CD4-positive, alpha-beta T cell treated with Interleukin-21 for 1 hour (primary cell): Measurements from ENCODE around the gene MVB12B.
A peak's percentile ranks its signal among the peaks of the same experiment; 100 is the strongest.

Experiments
- DNase-seq: peaks from one replicate; pipeline ENCODE4 v3.0.0-alpha.2; 2020

The MVB12B gene

GRCh38 chr9:126388964-126389708, 62.5 kb downstream of the MVB12B start:
- no peak for DNase-seq

DNA sequence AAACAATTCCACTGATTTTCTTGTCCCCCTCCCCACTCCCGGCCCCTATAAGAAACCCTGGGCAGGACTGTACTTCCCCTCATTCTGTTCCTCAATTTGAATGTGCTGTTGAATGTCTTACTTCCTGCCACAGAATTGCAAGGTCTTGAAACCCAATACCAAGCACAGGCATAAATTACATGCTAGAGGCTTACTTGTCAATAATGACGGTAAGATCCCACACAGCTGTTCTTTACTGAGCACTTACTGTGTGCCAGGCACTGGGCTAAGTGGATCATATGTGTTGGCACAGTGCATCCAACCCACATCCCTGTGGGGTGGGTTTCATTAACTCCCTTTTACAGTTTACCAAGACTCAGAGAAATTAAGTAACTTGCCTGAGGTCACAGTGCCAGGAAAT, 63.4 kb downstream of the MVB12B start:
- no peak for DNase-seq

DNA sequence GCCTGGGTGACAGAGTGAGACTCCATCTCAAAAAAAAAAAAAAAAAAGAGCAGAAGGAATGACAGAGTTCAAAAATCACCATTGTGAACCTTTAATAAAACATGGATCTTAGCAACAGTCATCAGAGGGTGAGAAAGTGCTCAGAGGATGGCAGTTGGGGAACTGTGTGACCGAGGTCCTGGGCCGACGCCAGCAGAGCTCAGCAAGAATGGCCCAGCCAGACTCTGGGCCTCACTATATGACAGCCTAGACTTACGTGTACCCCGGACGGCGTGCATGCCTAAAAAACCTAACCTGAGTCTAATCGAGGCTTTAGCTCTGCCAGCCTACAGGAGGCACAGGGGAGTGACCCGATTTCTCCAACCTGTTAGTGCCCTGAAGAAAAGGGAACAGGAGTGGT, 64.3 kb downstream of the MVB12B start:
- DNase-seq = no peak

- DNase-seq = no peak
Measured at GRCh38 chr9:126391713-126392661, 65.4 kb downstream of the MVB12B start.

DNA sequence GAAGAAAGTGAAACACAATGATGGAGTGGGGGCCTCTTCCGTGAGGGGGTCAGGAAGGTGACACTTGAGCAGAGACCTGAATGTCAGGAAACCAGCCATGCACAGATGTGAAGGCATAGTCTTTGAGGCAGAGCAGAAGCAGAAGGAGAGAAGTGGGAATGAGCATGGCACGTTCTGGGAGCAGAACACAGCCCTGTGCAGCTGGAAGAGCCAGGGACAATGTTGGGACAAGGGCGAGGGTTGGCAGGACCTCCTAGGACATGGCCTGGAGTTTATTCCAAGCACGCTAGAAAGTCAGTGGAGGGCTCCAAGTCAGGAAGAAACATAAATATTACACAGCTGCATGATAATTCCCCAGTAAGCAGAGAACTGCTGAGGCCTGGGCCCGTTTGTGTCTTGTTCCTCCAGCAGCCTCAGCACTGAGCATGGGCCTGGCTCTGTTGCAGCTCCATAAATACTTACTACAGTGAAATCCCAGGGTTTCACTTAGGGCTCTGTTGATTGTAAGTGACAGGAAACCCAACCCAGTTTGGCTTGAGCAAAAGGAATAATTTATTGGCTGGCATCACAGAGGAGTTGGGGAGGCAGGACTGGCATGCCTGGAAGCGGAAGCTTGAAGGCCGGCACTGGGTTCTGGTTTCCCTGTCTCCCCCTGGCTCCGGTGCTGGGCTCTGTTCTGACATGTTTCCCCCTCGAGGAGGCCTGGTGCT, 66.2 kb downstream of the MVB12B start:
- DNase-seq = no peak

- no peak for DNase-seq
Measured at GRCh38 chr9:126393876-126394275, 67.2 kb downstream of the MVB12B start.

GRCh38 chr9:126394802-126395201, 68.2 kb downstream of the MVB12B start:
- DNase-seq = no peak

DNA sequence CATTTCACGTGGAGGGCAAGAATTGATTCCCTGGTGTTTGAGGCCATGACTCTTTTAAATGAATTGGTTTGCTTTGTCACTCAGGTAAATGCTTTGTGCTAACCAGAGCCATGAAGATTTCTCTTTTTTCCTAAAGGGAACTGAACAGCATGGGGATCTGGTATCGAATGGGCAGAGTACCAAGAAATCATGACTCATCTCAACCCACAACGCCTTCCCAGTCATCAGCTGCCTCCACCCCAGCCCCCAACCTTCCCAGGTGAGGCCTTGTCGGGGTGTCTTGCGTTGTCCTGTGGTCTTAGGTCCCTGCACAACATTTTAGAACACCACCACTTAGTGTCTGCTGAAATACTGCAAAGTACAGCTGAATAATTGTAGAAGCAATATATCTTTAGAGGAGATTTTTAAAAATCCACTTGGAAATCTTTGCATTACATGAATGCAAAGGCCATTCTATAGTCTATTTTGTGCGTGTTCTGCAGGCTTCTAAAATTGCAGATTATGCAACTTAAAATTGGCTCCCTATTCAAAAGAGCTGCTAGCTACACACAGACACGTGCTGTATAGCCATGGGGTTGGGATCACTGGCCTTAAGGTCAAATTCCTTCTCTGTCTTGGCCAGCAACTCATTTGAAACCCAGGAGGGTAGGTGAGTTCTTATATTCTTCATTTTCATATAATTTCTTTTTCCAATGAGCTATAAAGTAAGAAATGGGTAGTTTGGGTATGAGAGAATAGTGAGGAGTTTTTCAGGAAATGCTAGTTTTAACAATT, 69.0 kb downstream of the MVB12B start:
- DNase-seq = no peak

DNA sequence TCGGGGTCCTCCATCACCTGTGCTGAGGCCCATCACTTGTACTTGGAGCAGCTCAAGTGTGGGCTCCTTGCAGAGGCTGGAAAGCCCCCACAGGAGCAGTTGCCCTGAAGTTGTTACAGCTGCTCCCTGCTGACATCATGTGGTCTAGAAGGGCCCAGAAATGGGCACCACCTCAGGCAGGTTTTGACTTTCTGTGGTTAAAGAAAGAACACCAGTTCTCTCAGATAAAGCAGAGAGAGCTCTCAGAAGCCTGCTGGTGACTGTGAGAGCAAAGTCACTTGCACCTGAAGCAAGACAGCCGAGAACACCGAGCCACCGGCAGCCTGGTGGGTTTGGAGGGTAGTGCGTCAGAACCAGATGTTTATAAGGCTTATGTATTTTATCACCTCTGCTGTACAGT, 70.4 kb downstream of the MVB12B start:
- peak; percentile 76 for DNase-seq

DNA sequence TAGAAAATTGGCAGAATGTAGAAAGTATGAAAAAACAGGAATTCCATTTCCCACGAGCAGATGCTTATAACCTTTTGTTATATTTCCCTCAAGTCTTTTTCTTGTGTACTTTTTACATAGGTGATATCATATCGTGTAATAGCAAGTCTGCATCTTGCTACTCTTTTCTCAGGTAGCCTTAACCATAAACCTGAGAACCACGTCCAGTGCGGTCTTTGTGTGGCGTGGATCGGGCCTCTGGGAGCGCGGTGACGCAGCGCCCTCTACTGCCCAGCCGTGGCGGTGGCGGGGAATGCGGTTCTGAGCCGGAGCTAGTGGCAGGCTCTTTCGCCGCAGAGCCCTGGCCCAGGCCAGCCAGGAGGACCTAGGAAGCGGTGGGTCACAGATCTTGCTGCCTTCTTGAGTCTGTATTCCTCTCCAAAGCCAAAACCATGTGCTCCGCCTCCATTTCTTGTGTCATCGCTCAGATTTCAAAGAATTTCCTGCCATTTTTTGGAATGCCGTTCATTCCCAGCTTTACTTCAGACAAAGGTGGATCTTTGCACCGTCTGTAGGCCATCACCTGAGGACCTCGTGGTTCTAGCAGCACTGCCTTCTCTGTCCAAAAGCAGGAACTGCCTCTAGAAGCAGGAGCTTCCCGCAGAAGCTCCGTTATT, 71.9 kb downstream of the MVB12B start:
- peak; percentile 77 for DNase-seq

- DNase-seq = no peak
Measured at GRCh38 chr9:126399251-126399650, 72.6 kb downstream of the MVB12B start.

- no peak for DNase-seq
Measured at GRCh38 chr9:126399789-126400188, 73.2 kb downstream of the MVB12B start.

- DNase-seq = no peak
Measured at GRCh38 chr9:126400571-126400970, 73.9 kb downstream of the MVB12B start.

DNA sequence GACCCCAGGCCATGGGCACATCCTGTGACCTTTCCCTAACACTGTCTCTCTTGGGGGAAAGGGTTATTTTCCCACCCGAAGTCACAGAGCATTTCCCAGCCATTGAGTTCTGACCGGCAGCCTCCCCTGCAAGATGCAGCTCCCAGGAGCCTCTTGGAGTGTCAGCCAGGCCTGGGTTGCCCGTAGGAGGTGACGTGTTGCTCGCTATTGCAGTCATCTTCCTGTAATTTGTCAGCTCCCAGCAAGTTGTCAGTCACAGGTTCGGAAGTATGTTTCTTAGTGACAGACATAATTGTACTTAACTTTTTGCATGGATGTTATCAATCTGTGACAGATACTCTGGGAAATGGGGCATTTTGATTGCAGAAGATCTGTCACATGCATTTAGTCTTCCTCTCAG, 74.5 kb downstream of the MVB12B start:
- DNase-seq = no peak

DNA sequence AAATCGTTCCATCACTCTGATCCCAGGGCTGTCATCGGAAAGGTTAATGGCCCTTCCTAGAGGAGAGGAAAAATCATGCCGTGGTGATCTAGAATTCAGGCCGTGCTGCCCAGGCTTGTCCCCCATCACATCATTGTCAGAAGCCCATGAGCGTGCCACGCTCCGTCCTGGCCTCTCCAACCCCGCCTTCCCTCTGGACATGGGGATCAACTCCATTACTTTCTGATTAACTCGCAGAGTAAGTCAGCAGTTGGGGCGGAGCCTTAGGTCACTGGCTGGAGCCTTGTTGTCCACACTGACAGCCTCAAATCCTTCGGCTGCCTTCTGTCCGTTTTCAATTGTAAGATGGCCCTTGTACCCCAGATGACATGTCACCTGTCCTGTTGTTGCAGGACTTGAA, 75.0 kb downstream of the MVB12B start:
- no peak for DNase-seq

DNA sequence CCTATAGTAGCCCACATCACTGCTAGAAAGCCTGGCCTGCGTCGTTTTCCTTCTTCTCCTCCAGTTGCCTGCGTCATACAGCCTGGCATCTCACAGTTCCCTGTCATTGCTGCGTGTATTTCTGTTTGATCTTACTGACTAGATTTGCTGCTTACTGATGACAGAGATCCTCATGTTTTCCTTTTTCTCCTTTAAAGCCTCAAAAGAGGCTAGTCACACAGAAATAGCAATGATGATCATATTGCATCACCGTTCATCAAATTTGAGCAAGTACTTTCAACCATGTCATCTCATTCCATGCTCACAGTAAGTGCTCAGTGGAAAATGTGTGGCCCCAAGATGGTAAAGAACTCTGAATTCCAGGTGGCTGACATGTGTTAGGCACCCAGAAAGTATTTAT, 76.8 kb downstream of the MVB12B start:
- no peak for DNase-seq

- no peak for DNase-seq
Measured at GRCh38 chr9:126404459-126404858, 77.8 kb downstream of the MVB12B start.

GRCh38 chr9:126406075-126406667, 79.5 kb downstream of the MVB12B start:
- DNase-seq = no peak

DNA sequence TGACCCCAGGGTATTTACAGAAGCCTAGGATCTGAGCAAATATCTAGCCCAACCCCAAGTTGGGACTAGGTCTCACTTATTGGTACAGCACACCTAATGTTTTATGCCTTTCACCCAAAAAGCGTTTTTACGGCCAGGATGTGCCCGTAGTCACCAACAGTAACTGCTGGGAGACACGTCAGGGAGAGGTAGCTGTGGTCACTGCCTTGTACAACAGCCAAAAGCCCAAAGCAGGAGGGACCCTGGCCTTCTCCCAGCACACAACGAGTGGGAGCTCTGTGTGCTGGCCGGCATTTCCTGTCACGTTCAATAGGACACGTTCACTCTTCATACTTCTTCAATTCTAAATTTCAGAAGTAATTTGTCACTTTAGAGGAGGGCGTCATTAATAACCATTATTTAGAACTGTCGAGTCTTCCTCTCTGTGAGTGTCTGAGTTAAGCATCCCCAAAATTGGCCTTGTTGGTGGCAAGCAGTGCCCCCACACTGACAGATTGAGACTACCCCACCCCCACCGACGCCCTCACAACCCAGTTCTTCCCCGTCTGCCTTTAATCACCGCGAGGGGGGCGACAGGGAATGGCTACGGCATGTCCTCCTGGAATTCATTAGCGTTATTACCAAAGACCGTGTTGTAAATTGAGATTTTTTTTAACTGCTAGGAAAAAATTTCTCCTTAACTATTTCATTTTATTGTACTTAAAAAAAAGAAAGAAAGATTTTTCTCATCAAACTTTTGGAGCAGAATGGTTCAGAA, 80.7 kb downstream of the MVB12B start:
- no peak for DNase-seq

- DNase-seq = no peak
Measured at GRCh38 chr9:126408004-126408403, 81.4 kb downstream of the MVB12B start.

GRCh38 chr9:126410229-126410628, 83.6 kb downstream of the MVB12B start:
- no peak for DNase-seq
